Brain pericyte (primary cell): ENCODE data around the gene MGLL.
A peak's percentile ranks its signal among the peaks of the same experiment; 100 is the strongest.
"Not testable (repeated sequence)": the region's sequence is repeated elsewhere in the genome, so short reads cannot be mapped to it uniquely, and the experiment has no call there.

Source experiments
- DNase-seq: peaks from one replicate; pipeline ENCODE4 v3.0.0-alpha.2; 2012; ENCODE audit warnings: low read depth, low spot score

MGLL gene

GRCh38 chr3:127690823-127691452 lies 131.4 kb downstream of the MGLL start:
- no peak for DNase-seq

GRCh38 chr3:127690106-127690505 lies 132.2 kb downstream of the MGLL start:
- no peak for DNase-seq

GRCh38 chr3:127689266-127689860 lies 133.0 kb downstream of the MGLL start:
- no peak for DNase-seq

GRCh38 chr3:127688416-127689265 lies 133.7 kb downstream of the MGLL start:
- DNase-seq = peak; percentile 56

GRCh38 chr3:127688022-127688415 lies 134.3 kb downstream of the MGLL start:
- DNase-seq = no peak

- no peak for DNase-seq
Observed at GRCh38 chr3:127687228-127687737, 135.0 kb downstream of the MGLL start.

- no peak for DNase-seq
Observed at GRCh38 chr3:127686512-127686894, 135.8 kb downstream of the MGLL start.

GRCh38 chr3:127685708-127686511 lies 136.4 kb downstream of the MGLL start:
- DNase-seq = no peak

GRCh38 chr3:127684871-127685707 lies 137.2 kb downstream of the MGLL start:
- DNase-seq = no peak

- DNase-seq = no peak
Observed at GRCh38 chr3:127682561-127682960, 139.8 kb downstream of the MGLL start.

- DNase-seq = not testable (repeated sequence)
Observed at GRCh38 chr3:127682175-127682554, 140.2 kb downstream of the MGLL start.

GRCh38 chr3:127680798-127681221 lies 141.5 kb downstream of the MGLL start:
- no peak for DNase-seq

- DNase-seq = no peak
Observed at GRCh38 chr3:127680146-127680661, 142.1 kb downstream of the MGLL start.

- no peak for DNase-seq
Observed at GRCh38 chr3:127679534-127680145, 142.7 kb downstream of the MGLL start.

GRCh38 chr3:127678611-127679533 lies 143.4 kb downstream of the MGLL start:
- no peak for DNase-seq

- no peak for DNase-seq
Observed at GRCh38 chr3:127678315-127678599, 144.1 kb downstream of the MGLL start.

GRCh38 chr3:127677541-127678314 lies 144.6 kb downstream of the MGLL start:
- DNase-seq = no peak

GRCh38 chr3:127676921-127677351 lies 145.4 kb downstream of the MGLL start:
- no peak for DNase-seq
